Vagina (tissue), 2 donors: ENCODE measurements around the gene FRMPD2.

Experiments
- POLR2A ChIP-seq, 2 donors: fragments of 450-650 bp; IDR thresholded peaks; one replicate each; pipeline ENCODE4 v1.6.1; 2017; ENCODE audit warnings: antibody characterized with exemption in 2 of 2, mild to moderate bottlenecking in 2 of 2, moderate library complexity in 2 of 2
- TF ChIP-seq, protein P1 (sequence below), 3 experiments: fragments of 450-650 bp in 2 of 3; fragments of 200-600 bp in 1 of 3; sonication (generic) in 1 of 3; IDR thresholded peaks; one replicate each; pipeline ENCODE4 v1.5.1; 2017 to 2019; ENCODE audit warnings: antibody characterized with exemption in 3 of 3, mild to moderate bottlenecking in 2 of 3, moderate library complexity in 2 of 3

DNA sequence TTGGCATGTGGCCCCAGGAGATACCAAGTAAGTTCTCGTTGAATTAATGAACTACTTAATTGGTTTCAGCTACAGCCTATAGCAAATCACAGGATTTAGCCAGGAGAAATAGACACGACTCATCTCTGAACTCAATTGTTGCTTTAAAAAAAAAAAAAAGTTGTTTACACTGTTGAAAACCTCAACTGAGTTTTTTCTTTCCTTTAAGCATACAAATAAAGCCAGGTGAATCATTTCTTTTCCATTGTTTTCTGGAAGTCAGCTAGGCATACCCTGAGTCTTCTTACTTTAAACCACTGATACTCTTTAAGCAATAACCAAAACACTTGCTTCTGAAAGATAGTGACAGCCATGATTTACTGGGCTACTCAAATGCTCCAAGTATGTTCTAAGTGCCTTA lies 755 bp downstream of the FRMPD2 start:
- TF ChIP-seq, protein P1, sequence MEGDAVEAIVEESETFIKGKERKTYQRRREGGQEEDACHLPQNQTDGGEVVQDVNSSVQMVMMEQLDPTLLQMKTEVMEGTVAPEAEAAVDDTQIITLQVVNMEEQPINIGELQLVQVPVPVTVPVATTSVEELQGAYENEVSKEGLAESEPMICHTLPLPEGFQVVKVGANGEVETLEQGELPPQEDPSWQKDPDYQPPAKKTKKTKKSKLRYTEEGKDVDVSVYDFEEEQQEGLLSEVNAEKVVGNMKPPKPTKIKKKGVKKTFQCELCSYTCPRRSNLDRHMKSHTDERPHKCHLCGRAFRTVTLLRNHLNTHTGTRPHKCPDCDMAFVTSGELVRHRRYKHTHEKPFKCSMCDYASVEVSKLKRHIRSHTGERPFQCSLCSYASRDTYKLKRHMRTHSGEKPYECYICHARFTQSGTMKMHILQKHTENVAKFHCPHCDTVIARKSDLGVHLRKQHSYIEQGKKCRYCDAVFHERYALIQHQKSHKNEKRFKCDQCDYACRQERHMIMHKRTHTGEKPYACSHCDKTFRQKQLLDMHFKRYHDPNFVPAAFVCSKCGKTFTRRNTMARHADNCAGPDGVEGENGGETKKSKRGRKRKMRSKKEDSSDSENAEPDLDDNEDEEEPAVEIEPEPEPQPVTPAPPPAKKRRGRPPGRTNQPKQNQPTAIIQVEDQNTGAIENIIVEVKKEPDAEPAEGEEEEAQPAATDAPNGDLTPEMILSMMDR (IDR thresholded peaks at IDR 0.05), result no peak
- TF ChIP-seq POLR2A (IDR thresholded peaks at IDR 0.05), result no peak
